Mesothelial cell of epicardium (in vitro differentiated cells): ENCODE measurements around the gene ANKRD24. TPM values are rescaled to one million over a fixed set of nuclear protein-coding genes. Genes with fewer than 3 reads are reported as not detected.
"Not testable (repeated sequence)": the region's sequence is repeated elsewhere in the genome, so short reads cannot be mapped to it uniquely, and the experiment has no call there.

Experiments used
- DNase-seq, 2 experiments: peaks; one replicate each; pipeline ENCODE4 v3.0.0; 2021; ENCODE audit warnings: low spot score in 2 of 2; ENCODE audit not compliant: unreplicated experiment in 2 of 2
- H3K27ac Mint-ChIP-seq: 2 replicates; pipeline ENCODE4 v1.8.0; 2021; ENCODE audit warnings: mixed read lengths
- H3K27me3 Mint-ChIP-seq: 2 replicates; pipeline ENCODE4 v1.8.0; 2021; ENCODE audit warnings: low read depth, mixed read lengths
- H3K36me3 Mint-ChIP-seq: 2 replicates; pipeline ENCODE4 v1.8.0; 2021; ENCODE audit warnings: mixed read lengths
- H3K4me1 Mint-ChIP-seq: 2 replicates; pipeline ENCODE4 v1.8.0; 2021; ENCODE audit warnings: mixed read lengths
- H3K4me3 Mint-ChIP-seq: 2 replicates; pipeline ENCODE4 v1.8.0; 2021; ENCODE audit warnings: mild to moderate bottlenecking, moderate library complexity, mixed read lengths
- H3K9me3 Mint-ChIP-seq: 2 replicates; pipeline ENCODE4 v1.8.0; 2021; ENCODE audit warnings: mixed read lengths
- total RNA-seq: library from RNA; stranded (reverse); gene quantifications from 3 replicates; pipeline ENCODE4 v1.2.1, GENCODE V29; 2021
- TF ChIP-seq, protein P1 (sequence below): fragments of 200-600 bp; sonication (generic); IDR thresholded peaks from one replicate; pipeline ENCODE4 v1.5.0; 2021; ENCODE audit warnings: antibody characterized with exemption; ENCODE audit not compliant: unreplicated experiment

Gene ANKRD24
- total RNA-seq, 1 donor from 2014 or later: 0.98 TPM

DNA sequence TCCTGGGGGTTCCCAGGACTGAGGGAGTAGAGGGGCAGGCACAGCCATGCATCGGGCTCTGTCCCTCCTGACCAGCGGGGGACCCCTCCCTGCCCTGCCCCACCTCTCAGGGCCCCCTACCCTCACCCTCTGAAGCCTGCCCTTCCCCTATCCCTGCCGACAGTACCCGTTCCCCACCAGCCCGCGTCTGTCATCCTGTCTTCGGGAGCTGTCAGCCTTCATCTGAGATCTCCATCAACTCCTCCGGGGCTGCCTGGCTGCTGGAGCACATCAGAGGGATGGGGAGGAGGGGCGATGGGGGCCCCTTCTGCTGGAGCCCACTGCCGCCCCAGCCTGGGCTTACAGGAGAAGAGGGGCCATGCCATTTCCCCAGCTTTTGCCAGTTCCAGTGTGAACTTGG, 90.4 kb downstream of the ANKRD24 start:
- peaks cover 3% of the 10 kb centered on the region for H3K4me1 Mint-ChIP-seq
- H3K36me3 Mint-ChIP-seq: peaks cover 4% of the 10 kb centered on the region
- H3K9me3 Mint-ChIP-seq: no peaks in the 10 kb centered on the region
- no peak for DNase-seq
- H3K27ac Mint-ChIP-seq: no peak overlapping the region
- peaks cover 4% of the 10 kb centered on the region for H3K27me3 Mint-ChIP-seq
- no peak overlapping the region for H3K4me3 Mint-ChIP-seq
- TF ChIP-seq, protein P1, sequence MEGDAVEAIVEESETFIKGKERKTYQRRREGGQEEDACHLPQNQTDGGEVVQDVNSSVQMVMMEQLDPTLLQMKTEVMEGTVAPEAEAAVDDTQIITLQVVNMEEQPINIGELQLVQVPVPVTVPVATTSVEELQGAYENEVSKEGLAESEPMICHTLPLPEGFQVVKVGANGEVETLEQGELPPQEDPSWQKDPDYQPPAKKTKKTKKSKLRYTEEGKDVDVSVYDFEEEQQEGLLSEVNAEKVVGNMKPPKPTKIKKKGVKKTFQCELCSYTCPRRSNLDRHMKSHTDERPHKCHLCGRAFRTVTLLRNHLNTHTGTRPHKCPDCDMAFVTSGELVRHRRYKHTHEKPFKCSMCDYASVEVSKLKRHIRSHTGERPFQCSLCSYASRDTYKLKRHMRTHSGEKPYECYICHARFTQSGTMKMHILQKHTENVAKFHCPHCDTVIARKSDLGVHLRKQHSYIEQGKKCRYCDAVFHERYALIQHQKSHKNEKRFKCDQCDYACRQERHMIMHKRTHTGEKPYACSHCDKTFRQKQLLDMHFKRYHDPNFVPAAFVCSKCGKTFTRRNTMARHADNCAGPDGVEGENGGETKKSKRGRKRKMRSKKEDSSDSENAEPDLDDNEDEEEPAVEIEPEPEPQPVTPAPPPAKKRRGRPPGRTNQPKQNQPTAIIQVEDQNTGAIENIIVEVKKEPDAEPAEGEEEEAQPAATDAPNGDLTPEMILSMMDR: no peak

DNA sequence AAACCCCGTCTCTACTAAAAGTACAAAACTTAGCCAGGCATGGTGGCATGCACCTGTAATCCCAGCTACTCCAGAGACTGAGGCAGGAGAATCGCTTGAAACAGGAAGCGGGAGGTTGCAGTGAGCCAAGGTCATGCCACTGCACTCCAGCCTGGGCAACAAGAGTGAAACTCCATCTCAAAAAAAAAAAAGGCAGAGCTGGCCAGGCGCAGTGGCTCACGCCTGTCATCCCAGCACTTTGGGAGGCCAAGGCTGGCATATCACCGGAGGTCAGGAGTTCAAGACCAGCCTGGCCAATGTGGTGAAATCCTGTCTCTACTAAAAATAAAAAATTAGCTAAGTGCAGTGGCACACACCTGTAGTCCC, 91.8 kb downstream of the ANKRD24 start:
- not testable (repeated sequence) for H3K4me1 Mint-ChIP-seq, H3K4me3 Mint-ChIP-seq, H3K9me3 Mint-ChIP-seq, H3K27ac Mint-ChIP-seq, DNase-seq, H3K36me3 Mint-ChIP-seq
- peaks cover 13% of the 10 kb centered on the region for H3K27me3 Mint-ChIP-seq

Other genes starting within 250 kb of the ANKRD24 start
- gene NMRK2, start 249.6 kb upstream of the ANKRD24 start, total RNA-seq: not detected in 3 replicates
- gene DAPK3, start 211.6 kb upstream of the ANKRD24 start, total RNA-seq: 127 to 135 TPM (median 131 TPM) in 3 replicates
- 2,808 to 2,923 TPM (median 2,892 TPM) in 3 replicates for gene EEF2, start 197.2 kb upstream of the ANKRD24 start, total RNA-seq
- gene PIAS4, start 175.0 kb upstream of the ANKRD24 start, total RNA-seq: 47.9 to 50.1 TPM (median 48.0 TPM) in 3 replicates
- gene ZBTB7A, start 115.8 kb upstream of the ANKRD24 start, total RNA-seq: 27.3 to 27.9 TPM (median 27.7 TPM) in 3 replicates
- 147 to 161 TPM (median 152 TPM) in 3 replicates for gene MAP2K2, start 58.6 kb upstream of the ANKRD24 start, total RNA-seq
- gene CREB3L3, start 29.1 kb upstream of the ANKRD24 start, total RNA-seq: not detected in 3 replicates
- gene SIRT6, start 126 bp upstream of the ANKRD24 start, total RNA-seq: 25.4 to 31.9 TPM (median 25.6 TPM) in 3 replicates
- gene EBI3, start 46.8 kb downstream of the ANKRD24 start, total RNA-seq: 0.22 to 0.96 TPM (median 0.68 TPM) in 3 replicates
- gene YJU2, start 64.4 kb downstream of the ANKRD24 start, total RNA-seq: 19.5 to 22.1 TPM (median 21.3 TPM) in 3 replicates
- gene SHD, start 96.6 kb downstream of the ANKRD24 start, total RNA-seq: 3.2 to 4.8 TPM (median 4.0 TPM) in 3 replicates
- gene TMIGD2, start 119.7 kb downstream of the ANKRD24 start, total RNA-seq: 0.29 TPM in 1 of 3 replicates, not detected in the others
- gene FSD1, start 121.9 kb downstream of the ANKRD24 start, total RNA-seq: 16.4 to 17.7 TPM (median 17.1 TPM) in 3 replicates
- 74.0 to 79.4 TPM (median 75.3 TPM) in 3 replicates for gene STAP2, start 156.1 kb downstream of the ANKRD24 start, total RNA-seq
- 34.6 to 42.4 TPM (median 42.2 TPM) in 3 replicates for gene MPND, start 160.9 kb downstream of the ANKRD24 start, total RNA-seq
- 89.9 to 91.7 TPM (median 90.1 TPM) in 3 replicates for gene SH3GL1, start 217.9 kb downstream of the ANKRD24 start, total RNA-seq
- 30.9 to 35.1 TPM (median 33.1 TPM) in 3 replicates for gene CHAF1A, start 220.0 kb downstream of the ANKRD24 start, total RNA-seq